Stimulated activated CD8-positive, alpha-beta memory T cell treated with anti-CD3 and anti-CD28 coated beads, Interleukin-12 subunit alpha, Interleukin-12 subunit beta, amount 100 ng/mL, for 4 hours (primary cell): Measurements from ENCODE around the gene TELO2.

Source experiments
- DNase-seq: peaks from one replicate; pipeline ENCODE4 v3.0.0-alpha.2; 2020; ENCODE audit warnings: low read depth

The TELO2 gene

GRCh38 chr16:1536601-1537000, 43.4 kb downstream of the TELO2 start:
- DNase-seq: no peak

DNA sequence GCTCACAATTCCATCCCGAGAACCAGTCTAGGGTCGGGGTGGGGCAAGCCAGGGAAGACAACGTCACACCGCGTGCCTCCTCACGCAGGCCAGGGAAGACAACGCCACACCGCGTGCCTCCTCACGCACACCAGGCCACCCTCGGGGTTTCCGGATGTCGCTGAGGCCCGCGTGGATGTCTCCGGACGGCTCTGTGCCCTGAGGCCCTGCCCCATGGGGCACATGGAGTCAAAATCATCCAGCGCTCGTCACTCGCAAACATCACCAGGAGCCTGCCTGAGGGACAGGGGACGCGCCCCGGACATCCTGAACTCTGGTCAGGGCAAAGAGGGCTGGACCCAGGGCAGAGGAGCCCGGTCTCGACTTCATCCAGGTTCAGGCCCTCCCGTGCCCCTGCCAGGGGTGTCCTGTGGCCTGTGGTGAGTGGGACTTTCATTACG, 44.0 kb downstream of the TELO2 start:
- DNase-seq: no peak

DNA sequence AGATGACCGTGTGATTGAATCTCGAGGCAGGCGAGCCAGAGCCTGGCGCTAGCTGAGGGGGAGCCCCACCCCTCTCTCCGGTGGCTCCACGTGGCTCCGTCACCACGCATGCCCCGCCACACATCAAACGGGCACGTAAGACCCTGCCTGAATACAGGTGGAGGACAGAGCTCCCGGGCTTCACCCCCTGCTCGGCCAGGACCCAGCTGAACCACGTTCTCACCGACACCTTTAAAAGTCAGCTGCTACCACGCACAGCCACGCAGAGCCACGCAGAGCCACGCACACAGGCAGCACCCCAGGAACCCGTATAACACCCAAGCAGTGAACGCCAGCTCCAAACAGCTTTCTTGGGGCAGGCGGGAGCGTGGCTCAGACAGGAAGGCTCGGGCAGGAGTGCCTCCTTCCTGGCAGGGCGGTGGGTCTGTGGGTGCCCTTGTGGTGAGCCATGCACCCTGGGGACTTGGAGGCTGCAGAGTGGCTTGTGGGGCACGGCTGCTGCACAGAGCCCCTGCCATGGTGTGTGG, 44.7 kb downstream of the TELO2 start:
- no peak for DNase-seq

DNA sequence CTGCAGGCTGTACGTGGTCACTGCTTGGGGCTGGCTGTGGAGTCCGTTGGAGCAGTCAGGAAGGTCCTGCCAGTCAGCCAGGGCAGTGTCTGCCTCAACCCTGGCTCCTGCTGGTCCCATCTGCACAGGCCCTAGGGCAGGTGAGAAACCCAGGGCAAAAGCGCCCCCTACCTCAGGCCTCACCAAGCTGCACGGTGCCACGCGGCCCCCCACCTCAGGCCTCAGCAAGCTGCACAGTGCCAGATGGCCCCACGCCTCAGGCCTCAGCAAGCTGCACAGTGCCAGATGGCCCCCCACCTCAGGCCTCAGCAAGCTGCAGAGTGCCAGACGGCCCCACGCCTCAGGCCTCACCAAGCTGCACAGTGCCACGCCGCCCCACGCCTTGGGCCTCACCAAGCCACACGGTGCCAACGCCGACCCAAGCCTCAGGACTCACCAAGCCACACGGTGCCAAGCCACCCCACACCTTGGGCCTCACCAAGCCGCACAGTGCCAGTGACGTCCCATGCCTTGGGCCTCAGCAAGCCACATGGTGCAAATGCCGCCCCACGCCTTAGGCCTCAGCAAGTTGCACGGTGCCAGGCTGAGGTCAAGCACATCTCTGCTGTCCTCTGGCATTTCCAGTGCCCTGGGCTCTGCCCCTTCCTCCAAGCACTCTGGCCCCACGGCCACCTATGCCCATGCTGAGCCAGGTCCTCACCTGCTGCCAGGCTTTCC, 45.8 kb downstream of the TELO2 start:
- no peak for DNase-seq

GRCh38 chr16:1539720-1540555, 46.8 kb downstream of the TELO2 start:
- DNase-seq: no peak

DNA sequence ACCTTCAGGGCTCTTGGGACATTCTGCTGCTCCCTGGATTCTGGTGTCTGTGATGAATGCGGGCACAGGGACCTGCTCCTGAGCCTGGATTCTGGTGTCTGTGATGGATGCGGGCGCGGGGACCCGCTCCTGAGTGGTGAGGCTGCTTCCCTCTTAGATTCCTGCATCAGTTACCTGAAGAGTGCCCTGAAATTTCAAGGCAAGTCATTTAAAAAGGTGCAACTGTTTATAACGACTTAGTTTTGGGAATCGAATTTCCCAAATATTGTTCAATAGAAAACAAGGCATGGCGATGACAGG, 47.3 kb downstream of the TELO2 start:
- DNase-seq: no peak

DNA sequence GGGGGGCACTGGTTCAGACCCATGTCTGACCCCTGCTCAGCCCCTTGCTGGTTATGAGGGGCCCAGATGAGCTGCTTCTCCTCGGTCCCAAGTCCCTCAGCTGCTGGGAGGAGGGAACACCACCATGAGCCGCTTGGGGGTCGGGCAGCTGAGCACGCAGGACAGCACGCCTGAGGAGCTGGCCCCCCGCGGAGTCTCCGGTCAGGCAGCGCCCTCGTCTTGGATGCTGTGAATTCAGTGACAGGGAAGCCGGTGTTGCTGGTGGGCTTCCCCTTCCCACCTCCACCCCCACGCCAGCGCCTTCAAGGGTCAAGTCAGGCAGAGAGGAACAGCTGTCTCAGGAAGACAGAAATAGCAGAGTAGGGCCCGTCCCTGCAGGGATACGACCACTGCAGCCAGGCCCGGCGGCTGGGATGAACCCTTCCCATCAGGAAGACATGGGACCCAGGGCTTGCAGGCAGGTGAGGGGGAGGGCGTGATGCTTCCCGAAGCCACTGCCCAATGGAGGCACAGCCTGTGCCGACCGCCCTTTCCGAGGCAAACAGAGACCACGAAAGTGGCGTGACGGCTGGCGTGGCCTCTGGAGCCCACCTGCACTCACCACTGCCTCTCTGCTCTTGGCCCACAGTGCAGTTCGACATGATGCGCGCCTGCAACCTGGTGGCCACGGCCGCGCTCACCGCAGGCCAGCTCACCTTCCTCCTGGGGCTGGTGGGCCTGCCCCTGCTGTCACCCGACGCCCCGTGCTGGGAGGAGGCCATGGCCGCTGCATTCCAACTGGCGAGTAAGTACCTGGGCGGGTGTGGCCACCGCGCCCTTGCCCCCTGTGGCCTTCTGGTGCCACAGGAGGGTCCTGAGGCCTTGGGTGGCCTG, 48.4 kb downstream of the TELO2 start:
- DNase-seq: no peak

DNA sequence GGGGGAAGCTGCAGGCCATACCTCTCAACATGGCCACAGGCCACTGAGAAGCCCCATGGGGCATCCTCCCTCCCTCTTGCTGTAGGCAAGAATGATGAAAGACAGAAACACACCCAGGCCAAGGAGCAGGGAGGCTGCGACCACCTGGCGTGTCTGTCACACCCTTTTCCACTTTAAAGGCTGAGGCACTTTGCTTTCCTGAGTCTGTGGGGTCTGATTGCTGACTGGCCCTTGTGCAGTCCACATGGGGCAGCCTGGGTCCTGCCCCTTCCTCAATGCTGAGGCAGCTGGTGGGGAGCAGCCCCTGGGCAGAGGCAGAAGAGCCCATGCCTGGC, 49.0 kb downstream of the TELO2 start:
- no peak for DNase-seq

- DNase-seq: no peak
Measured at GRCh38 chr16:1542533-1542932, 49.4 kb downstream of the TELO2 start.

GRCh38 chr16:1543085-1543896, 50.1 kb downstream of the TELO2 start:
- DNase-seq: peak; percentile 42

DNA sequence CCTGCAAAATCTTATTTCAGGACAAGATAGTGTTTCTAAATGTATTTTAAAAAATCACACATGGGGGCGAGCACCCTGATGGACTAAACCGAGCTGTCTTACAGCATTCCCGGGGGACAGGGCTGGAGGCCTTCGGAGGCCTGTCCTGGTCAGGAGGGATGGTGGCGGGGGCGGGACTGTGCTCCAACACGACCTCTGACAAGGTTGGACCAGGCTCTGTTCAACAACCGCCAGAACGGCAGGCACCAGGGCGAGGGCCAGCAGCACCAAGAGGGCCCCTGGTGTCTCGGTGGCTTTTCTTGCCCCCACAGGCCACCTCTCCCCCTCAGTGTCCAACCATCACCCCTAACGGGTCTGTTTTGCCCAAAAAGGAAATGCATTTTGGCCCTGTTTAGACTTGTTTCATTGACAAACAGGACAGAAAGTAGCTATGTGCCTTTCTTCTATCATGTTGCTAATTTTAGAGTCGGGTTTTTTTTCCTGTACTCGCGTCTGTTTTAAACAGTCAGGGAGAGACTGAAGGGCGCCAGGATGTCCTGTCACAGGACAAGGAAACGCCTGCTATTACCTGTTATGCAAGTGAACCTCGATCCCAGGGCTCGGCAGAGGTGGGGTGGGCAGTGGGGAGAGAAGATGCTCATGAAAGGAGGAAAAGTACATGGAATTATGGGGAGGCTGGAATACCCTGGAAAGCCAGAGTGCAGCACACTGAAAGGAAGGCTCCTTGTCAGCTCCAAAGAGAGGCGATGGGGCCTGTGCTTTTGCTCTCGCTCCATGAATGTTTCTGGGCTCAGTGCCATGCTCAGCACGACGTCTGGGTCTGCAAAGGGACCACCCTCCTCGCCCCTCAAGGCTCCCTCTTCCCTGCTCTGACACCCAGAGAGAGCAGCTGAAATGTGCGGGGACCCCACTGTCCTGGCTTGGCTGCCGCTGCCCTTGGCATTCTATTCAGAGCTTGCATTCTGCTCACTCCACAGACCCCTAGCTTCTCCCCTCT, 52.2 kb downstream of the TELO2 start:
- no peak for DNase-seq

DNA sequence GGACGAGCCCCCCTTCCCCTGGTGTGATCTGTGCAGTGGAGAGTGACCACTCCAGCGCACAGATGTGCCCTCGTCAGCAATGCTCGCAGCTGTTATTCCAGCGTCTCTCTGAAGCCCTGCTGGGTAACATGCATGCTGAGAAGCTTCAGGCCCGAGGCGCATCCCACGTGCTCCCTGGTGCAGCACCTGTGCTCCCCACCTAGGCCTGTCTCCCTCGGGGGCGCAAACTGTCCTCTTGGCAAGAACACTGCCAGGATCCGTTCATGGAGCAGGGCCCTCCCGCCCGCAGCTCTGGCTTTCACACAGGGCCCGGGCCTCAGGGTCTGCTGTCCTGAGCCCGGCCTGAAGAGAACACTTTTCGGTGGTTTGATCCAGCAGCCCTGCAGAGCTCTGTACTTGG, 53.3 kb downstream of the TELO2 start:
- no peak for DNase-seq

- DNase-seq: no peak
Measured at GRCh38 chr16:1548233-1548632, 55.1 kb downstream of the TELO2 start.

GRCh38 chr16:1548727-1549126, 55.6 kb downstream of the TELO2 start:
- DNase-seq: no peak

DNA sequence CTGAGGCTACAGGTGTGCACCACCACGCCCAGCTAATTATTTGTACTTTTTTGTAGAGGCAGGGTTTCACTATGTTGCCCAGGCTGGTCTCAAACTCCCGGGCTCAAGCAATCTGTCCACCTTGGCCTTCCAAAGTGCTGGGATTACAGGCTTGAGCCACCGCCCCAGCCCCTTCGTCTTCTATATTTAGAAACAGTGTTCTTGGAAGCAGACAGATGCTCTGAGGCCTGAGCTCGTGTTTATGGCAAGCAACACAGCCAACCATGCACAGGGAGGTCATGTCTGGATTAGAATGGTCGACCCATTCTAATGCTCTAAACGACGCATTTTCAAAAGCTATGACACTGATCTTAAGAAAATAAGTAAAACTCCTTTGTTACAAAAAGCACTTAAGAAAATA, 56.9 kb downstream of the TELO2 start:
- DNase-seq: no peak

GRCh38 chr16:1550696-1551095, 57.5 kb downstream of the TELO2 start:
- DNase-seq: no peak

GRCh38 chr16:1551166-1551565, 58.0 kb downstream of the TELO2 start:
- DNase-seq: no peak

GRCh38 chr16:1552129-1552528, 59.0 kb downstream of the TELO2 start:
- no peak for DNase-seq

GRCh38 chr16:1553946-1554825, 61.0 kb downstream of the TELO2 start:
- DNase-seq: no peak
